Activated effector memory CD4-positive, alpha-beta T cell treated with Interleukin-2 at 50 U/mL for 16 hours (primary cell): Measurements from ENCODE around the gene SCGN.

Experiments used
- DNase-seq: peaks from one replicate; pipeline ENCODE4 v3.0.0-alpha.2; 2020

The SCGN gene

GRCh38 chr6:25641377-25641776 is 10.6 kb upstream of the SCGN start:
- no peak for DNase-seq

- no peak for DNase-seq
Measured at GRCh38 chr6:25641940-25642666, 9.9 kb upstream of the SCGN start.

DNA sequence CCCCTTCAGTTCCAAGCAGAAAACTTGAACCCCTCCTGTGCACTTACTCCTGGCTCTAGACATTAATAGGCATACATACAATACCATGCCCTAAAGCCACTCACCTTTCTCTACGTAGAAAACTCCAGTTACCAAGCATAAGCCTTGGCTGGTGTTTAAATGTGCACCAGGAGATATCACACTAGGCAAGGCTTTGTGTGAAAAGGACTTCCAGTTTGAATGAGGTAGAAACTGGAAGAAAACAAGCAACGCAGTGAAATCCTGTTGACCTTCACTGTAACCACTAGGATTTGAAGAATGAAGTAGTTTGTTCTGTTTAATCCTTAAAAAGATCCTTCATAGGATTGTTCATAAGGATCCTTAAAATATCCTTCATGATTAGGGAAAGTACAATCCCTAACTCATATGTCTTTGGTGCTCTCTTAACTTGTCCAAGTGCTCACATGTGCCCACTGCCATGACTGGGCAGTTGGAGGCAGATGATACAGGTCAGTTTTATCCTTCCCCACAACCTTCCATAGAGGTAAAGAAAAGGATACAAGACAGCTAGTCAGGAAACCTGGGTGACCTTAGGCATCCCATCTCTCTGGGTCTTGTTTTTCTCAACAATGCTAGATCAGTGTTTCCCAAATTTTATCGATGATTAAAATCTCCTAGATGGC is 9.2 kb upstream of the SCGN start:
- DNase-seq = no peak

GRCh38 chr6:25645916-25646315 is 6.1 kb upstream of the SCGN start:
- no peak for DNase-seq

- DNase-seq = no peak
Measured at GRCh38 chr6:25649611-25650010, 2.4 kb upstream of the SCGN start.

GRCh38 chr6:25655723-25656122 is 3.7 kb downstream of the SCGN start:
- DNase-seq = no peak

DNA sequence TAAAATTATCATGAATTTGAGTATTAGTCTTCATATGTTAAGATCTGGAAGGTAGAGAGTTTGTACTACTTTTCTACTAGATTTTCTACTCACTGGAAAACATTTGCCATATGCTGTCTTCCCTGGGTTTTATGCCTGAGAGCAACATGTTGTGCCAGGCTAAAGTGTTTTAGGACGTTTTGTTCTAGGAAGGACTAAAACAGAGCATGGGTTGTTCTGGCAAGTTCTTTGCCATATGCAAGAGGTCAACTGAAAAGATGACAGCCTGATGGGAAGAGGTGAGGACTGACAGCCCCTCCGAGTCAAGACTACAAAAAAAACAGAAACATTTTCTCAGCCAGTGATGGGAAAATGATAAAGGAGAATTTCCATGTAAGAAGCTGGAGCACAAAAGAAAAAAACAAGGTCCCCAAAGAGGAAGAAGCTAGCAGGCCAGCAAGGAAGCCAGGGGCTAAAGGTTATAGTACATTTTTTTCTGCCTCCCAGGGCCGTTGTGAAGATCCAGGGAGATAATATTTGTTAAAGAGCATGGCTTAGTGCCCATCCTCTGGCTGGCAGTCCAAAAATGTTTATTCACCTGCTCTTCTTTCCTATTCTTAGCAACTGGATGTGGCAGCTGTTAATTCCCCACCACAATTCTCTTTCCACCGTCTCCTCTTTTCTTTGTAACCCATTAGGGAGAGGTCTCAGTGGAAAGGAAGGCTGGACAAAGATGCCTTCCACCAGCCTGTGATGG is 7.8 kb downstream of the SCGN start:
- no peak for DNase-seq

- no peak for DNase-seq
Measured at GRCh38 chr6:25660512-25660911, 8.5 kb downstream of the SCGN start.

DNA sequence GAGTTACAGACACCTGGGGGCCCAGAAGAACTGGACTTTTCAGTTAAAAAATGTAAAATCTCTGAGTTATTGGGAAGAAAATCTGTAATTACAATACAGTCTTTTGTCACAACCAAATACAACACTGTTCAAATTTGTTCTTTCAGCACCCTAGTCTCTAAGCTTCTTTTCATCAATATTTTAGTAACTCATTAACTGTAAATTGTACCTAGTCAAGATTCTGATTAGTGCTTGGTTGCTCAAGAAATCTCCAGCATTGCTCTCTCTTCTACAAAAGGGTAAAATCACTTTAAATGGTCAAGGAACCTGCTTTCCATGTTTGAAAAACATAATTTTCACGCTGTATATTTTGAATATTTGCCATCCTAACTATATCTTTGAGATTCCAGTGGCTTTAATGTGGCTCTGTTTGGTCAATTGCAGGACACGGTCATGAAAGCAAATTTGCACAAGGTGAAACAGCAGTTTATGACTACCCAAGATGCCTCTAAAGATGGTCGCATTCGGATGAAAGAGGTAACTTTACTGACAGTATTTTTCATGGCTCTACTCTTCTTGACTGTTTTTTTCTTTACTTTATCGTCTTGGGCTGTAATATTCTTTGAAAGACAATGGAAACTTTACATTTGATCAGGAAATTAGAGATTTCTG is 9.2 kb downstream of the SCGN start:
- no peak for DNase-seq

DNA sequence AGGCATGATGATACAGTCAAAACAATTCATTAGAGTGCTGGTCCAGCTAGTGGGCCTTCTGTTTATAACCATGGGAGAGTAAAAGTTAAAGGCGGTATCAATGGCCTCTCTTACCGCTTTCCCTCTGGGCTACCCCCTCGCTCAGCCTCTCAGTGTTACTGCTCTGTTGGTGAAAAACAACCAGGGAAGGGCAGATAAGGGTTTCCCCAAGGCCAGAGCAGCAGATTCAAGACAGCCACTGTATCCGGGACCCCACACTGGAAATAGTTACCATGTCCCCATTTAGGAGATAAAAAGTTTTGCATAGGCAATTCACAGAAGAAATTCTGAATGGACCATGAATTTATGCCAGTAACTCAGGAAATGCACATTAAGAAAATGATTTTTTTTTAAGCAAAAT is 13.4 kb downstream of the SCGN start:
- no peak for DNase-seq

DNA sequence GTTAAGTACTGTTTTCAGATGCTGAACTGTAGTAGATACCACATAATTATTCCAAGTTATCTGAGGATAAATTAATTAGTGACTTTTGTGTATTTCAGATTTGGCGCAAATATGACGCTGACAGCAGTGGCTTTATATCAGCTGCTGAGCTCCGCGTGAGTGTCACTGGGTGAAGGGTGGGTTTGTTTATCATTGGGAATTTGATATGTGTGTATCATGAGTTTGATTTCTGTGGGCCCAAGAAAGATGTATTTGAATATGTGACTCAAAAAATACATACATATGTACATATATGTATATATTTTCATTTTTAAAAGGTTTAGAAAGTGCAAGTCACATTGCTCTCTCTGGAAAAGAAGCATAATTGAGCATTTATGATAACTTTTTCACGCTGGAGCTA is 17.4 kb downstream of the SCGN start:
- DNase-seq = no peak

DNA sequence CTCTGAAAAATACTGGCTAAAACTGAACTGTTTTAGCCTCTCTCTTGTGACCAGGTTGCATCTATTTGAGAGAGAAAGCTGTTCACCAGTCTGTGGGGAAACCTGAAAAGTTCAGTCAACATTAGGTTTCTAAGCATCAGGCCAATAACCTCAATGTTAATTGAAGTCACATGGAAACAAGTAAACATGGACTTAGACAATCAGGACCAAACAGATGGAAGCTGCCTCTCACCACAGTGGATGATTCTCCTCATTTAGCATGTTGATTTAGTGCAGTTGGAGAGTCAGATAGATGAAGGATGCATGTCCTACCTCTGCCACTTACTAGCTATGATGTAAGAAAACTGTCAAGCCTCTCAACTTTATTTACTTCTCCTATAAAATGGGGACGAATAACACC is 18.2 kb downstream of the SCGN start:
- DNase-seq = no peak

DNA sequence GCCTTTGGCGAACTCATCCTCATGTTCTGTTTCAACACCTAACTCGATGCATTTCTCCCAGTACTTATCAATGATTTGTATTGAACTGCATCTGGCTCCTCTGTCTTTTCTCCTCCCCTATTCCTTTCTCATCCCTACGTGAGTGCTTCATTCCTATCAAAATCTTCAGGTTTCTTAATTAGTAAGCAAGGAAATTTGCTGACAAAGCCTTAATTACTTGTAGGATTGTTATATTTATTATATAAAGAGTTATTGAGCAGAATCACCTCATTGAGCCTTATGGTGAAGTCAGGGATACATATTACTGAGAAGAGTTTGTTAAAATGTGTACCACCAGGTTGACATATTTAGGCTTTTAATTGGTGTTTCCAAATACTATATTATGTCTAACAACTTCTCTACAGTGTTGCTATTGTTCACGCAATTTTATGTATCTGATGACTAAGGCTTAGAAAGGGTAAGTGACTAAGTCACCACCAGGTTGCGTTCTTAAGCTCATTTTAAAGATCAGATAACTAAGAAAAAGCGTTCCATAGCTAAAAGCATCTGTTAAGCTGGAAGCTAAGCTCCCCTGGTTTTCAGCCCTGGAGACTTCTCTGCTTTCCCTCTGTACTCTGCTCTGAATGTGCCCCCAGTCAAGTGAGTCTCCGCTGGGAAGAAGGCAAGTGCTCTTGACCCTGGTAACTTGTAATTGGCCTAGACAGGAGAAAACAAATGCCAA is 18.9 kb downstream of the SCGN start:
- no peak for DNase-seq

DNA sequence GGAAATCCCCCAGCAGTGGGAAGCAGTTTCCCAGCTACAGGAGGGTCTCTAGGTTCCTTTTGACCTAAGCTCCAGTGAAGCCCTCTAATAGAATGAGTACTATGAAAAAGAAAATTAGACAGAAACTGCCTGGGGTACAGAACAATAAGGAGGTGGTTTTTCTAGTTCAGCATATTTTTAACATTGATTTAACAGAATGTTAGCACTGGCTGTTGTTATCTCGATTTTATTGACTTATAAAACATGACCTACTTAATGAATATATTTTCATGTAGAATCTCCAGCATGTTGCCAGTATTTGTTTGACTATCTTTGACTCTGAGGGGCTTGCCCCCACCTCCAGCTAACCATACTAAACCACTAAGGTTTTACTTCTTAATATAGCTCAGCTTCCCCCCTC is 19.6 kb downstream of the SCGN start:
- DNase-seq = no peak

DNA sequence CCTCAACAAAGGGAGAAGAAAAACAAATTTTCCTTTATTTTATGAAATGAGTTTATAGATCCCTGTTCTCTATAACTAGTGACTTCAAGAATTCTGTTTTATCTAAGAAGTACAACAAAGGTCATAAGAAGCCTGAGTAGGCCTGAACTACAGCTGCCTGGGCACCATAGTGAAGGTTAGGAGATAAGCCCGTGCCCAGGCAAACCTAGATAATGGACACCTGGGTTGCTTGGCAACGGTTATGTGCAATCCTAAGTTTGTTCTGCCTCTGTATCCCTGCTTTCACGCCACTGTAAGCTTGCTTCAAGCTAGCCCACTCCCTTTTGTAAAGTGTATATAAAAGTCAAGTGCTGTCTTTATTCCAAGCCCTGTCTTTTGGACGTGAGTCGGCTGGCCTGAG is 23.2 kb downstream of the SCGN start:
- DNase-seq = no peak

DNA sequence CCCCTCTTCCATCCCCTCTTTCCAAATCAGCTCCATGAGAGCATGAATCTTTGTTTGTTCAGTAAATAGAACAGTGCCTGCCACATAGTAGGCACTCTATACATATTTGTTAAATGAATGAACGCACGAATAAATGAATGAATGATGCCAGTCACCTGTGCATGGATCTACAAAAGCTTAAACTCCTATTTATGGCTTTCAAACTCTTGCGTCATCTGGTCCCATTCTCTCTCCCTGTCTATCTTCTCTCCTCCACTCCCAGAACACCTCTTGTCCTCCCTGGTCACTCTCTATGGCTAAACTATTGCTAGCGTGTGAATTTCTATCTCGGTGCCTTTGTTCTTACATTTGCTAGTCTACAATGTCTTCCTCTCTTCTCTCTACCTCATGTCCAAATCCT is 24.8 kb downstream of the SCGN start:
- no peak for DNase-seq

DNA sequence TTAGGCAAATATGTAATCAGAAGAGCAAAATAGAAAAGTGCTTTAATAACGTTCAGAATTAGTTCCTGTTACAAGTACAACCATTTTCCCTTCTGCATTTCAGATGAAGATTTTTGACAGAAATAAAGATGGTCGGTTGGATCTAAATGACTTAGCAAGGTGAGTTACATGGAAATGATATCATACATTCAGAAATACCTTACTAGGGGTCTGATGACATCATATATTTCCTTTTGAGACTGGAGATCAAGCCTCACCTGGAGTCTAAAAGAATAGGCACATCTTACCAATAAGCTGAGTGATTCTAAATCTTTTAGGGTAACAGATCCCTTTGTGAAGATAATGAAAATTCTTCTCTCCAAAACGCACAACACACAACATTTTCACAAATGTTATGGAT is 29.8 kb downstream of the SCGN start:
- DNase-seq = no peak

DNA sequence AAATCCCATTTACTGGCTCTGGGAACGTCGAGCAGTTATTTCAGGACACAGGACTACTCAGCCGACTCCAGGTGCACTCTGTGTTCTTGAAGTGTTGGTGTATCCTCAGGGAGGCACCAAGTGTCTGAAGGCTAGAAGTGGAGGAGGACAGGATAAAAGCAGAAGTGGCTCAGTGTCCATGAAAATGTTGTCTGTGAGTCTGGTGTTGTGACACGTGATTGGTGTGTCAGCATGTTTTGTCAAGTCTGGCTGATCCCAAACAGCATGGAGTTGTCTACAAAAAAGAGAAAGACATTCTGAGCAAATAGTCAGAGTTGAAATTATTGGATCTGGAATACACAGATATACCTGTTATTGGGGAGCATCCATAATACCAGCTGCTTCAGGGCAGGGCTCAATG is 30.3 kb downstream of the SCGN start:
- no peak for DNase-seq

GRCh38 chr6:25684565-25684964 is 32.5 kb downstream of the SCGN start:
- no peak for DNase-seq

DNA sequence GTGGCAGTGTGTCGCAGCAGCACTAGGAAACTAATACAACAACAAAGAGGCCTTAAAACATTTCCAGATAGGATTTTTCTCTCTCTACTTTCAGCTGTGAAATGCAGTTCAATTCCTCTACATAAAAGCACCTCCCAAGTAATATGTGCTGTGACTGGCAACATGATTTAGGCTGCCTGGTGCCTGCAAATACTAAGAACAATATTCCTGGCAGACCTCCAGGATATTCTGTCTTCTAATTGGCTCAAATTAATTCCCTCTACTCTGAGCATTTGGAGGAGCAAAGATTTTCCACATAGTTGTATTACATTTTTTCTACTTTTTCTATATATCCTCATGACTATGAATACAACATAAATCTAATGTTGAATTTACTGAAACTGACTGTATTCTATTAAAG is 33.2 kb downstream of the SCGN start:
- DNase-seq = no peak

- no peak for DNase-seq
Measured at GRCh38 chr6:25685896-25686295, 33.9 kb downstream of the SCGN start.

GRCh38 chr6:25686856-25687255 is 34.8 kb downstream of the SCGN start:
- no peak for DNase-seq

GRCh38 chr6:25689966-25690365 is 38.0 kb downstream of the SCGN start:
- no peak for DNase-seq
